GM18517 (cell line): ENCODE data around the gene PIBF1.

ENCODE experiments used
- ATAC-seq: cut with Tn5 transposase; IDR thresholded peaks from one replicate; pipeline ENCODE4 v1.9.1; 2021; ENCODE audit warnings: mild to moderate bottlenecking, moderate library complexity; ENCODE audit not compliant: unreplicated experiment

The PIBF1 gene

GRCh38 chr13:73058736-73059459 lies 277.0 kb downstream of the PIBF1 start, which contains the start of gene KLF5:
TSS of gene KLF5 (plus strand) at chr13:73059005. CDS start at chr13:73059328, 323 bp downstream.
- ATAC-seq = peak; percentile 93

DNA sequence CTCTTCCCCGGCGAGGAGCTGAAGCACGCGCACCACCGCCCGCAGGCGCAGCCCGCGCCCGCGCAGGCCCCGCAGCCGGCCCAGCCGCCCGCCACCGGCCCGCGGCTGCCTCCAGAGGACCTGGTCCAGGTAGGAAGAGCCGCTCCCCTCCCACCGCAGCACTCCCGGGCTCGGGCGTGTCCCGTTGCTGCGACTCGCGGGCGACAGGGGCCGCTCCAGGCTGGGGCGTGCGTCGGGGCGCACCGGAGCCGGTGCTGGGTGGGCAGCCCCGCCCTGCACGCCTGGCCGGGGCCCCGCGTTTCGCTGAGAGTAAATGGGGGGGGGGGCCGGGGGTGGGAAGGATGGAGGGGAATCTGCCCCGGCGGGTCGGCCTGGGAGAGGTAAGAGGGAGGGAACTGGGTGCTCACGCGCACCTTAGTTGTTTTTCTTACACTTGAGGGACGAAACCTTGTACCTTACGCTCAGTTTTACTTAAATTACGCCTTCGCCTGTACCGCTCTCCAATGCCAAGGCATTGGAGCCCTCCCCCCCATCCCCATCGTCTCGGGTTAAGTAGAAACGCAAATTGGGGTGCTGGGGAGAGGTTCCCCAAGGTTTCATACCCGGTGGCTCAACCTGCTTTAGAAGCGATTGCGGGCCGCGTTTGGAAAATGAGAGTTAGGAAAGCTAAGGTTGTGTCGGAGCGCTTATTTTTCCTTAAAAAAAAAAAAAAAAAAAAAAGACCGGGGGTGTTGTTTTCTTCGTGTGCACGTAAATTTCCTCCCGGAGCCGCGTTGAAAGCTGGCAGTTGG lies 277.7 kb downstream of the PIBF1 start:
- ATAC-seq = peak; percentile 38

- no peak for ATAC-seq
Measured at GRCh38 chr13:73060251-73061160, 278.6 kb downstream of the PIBF1 start.

DNA sequence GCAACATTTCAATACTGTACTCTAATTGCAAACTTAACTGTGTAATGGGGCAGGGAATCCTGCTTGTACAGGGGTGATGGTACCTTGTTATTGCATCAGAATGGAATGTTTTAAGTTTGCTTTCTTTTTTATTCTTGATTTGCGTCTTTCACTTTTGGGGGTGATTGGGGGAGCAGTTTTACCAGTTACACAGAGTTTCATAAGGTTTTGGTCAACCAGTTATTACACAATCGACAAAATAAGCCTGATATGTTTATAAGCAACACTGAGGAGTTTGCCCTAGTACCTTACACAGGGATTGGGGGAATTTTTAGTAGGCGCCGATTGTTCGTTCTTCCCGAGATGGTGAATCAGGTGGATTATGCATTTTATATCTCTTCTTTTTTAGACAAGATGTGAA lies 279.5 kb downstream of the PIBF1 start:
- no peak for ATAC-seq

DNA sequence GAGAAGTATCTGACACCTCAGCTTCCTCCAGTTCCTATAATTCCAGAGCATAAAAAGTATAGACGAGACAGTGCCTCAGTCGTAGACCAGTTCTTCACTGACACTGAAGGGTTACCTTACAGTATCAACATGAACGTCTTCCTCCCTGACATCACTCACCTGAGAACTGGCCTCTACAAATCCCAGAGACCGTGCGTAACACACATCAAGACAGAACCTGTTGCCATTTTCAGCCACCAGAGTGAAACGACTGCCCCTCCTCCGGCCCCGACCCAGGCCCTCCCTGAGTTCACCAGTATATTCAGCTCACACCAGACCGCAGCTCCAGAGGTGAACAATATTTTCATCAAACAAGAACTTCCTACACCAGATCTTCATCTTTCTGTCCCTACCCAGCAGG lies 279.9 kb downstream of the PIBF1 start:
- no peak for ATAC-seq

DNA sequence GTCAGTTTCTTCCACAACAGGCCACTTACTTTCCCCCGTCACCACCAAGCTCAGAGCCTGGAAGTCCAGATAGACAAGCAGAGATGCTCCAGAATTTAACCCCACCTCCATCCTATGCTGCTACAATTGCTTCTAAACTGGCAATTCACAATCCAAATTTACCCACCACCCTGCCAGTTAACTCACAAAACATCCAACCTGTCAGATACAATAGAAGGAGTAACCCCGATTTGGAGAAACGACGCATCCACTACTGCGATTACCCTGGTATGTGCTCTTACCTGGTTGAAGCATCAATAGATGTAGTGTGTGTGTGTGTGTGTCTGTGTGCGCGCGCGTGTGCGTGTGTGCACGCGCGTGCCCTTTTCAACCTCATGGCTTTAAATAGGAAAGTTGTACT lies 280.5 kb downstream of the PIBF1 start:
- no peak for ATAC-seq

- no peak for ATAC-seq
Measured at GRCh38 chr13:73063166-73063565, 281.2 kb downstream of the PIBF1 start.

- no peak for ATAC-seq
Measured at GRCh38 chr13:73065036-73065435, 283.1 kb downstream of the PIBF1 start.

- no peak for ATAC-seq
Measured at GRCh38 chr13:73065665-73066340, 283.9 kb downstream of the PIBF1 start.
